Hematopoietic multipotent progenitor cell treated with erythropoietin and hydrocortisone succinate and interleukin-3 and kit ligand, for 4 days (in vitro differentiated cells): ENCODE measurements around the gene TMBIM4.
"Not testable (repeated sequence)": the region's sequence is repeated elsewhere in the genome, so short reads cannot be mapped to it uniquely, and the experiment has no call there.

Experiments used
- DNase-seq: peaks from one replicate; pipeline ENCODE4 v3.0.0-alpha.2; 2015

TMBIM4 gene

GRCh38 chr12:66182956-66183355, 13.2 kb upstream of the TMBIM4 start:
- no peak for DNase-seq

- no peak for DNase-seq
Observed at GRCh38 chr12:66176105-66176900, 6.5 kb upstream of the TMBIM4 start.

GRCh38 chr12:66174391-66175325, 4.9 kb upstream of the TMBIM4 start:
- not testable (repeated sequence) for DNase-seq

- DNase-seq: no peak
Observed at GRCh38 chr12:66170606-66171005, 810 bp upstream of the TMBIM4 start.

- DNase-seq: no peak
Observed at GRCh38 chr12:66168410-66168809, 1.4 kb downstream of the TMBIM4 start.

GRCh38 chr12:66166561-66166960, 3.2 kb downstream of the TMBIM4 start:
- no peak for DNase-seq

GRCh38 chr12:66165141-66165540, 4.7 kb downstream of the TMBIM4 start:
- DNase-seq: no peak

- no peak for DNase-seq
Observed at GRCh38 chr12:66164349-66164821, 5.4 kb downstream of the TMBIM4 start.

- peak; percentile 26 for DNase-seq
Observed at GRCh38 chr12:66163289-66163688, 6.5 kb downstream of the TMBIM4 start.

- peak; percentile 25 for DNase-seq
Observed at GRCh38 chr12:66162701-66163100, 7.1 kb downstream of the TMBIM4 start.

- DNase-seq: no peak
Observed at GRCh38 chr12:66160704-66161103, 9.1 kb downstream of the TMBIM4 start.

- DNase-seq: no peak
Observed at GRCh38 chr12:66159123-66159522, 10.7 kb downstream of the TMBIM4 start.

- DNase-seq: peak; percentile 38
Observed at GRCh38 chr12:66156654-66157053, 13.1 kb downstream of the TMBIM4 start.

- no peak for DNase-seq
Observed at GRCh38 chr12:66154776-66155175, 15.0 kb downstream of the TMBIM4 start.

- no peak for DNase-seq
Observed at GRCh38 chr12:66152732-66153131, 17.1 kb downstream of the TMBIM4 start.

- DNase-seq: peak; percentile 88
Observed at GRCh38 chr12:66149702-66150398, 19.9 kb downstream of the TMBIM4 start.

- DNase-seq: peak; percentile 91
Observed at GRCh38 chr12:66144791-66145754, 24.7 kb downstream of the TMBIM4 start.

GRCh38 chr12:66143868-66144267, 25.9 kb downstream of the TMBIM4 start:
- DNase-seq: no peak

- no peak for DNase-seq
Observed at GRCh38 chr12:66142826-66143225, 27.0 kb downstream of the TMBIM4 start.

- no peak for DNase-seq
Observed at GRCh38 chr12:66141299-66141698, 28.5 kb downstream of the TMBIM4 start.

GRCh38 chr12:66140731-66141130, 29.1 kb downstream of the TMBIM4 start:
- DNase-seq: peak; percentile 56

GRCh38 chr12:66139328-66139727, 30.5 kb downstream of the TMBIM4 start:
- DNase-seq: no peak
